HG02678 (cell line): Measurements from ENCODE around the gene ATG16L2.
"Not testable (repeated sequence)": the region's sequence is repeated elsewhere in the genome, so short reads cannot be mapped to it uniquely, and the experiment has no call there.

Experiments
- ATAC-seq: cut with Tn5 transposase; IDR thresholded peaks from one replicate; pipeline ENCODE4 v1.9.1; 2021; ENCODE audit warnings: mild to moderate bottlenecking, moderate library complexity; ENCODE audit not compliant: unreplicated experiment

Gene ATG16L2

DNA sequence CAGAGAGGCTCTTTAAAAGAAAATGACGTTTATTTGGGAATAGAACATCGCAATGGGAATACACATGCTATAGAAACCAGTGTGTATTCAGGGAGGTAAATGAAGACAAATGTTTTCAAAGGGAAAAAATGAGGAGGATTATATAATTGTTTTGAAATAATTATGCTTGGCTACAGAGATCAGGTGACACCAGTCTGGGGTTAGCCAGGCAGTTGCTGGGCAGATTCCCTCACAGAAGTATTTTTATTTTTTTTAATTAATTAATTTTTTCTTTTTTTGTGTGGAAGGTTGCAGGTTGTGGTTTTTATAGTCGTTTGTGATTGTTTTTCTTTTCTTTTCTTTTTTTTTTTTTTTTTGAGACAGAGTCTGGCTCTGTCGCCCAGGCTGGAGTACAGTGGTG, 14.8 kb upstream of the ATG16L2 start:
- ATAC-seq: no peak

DNA sequence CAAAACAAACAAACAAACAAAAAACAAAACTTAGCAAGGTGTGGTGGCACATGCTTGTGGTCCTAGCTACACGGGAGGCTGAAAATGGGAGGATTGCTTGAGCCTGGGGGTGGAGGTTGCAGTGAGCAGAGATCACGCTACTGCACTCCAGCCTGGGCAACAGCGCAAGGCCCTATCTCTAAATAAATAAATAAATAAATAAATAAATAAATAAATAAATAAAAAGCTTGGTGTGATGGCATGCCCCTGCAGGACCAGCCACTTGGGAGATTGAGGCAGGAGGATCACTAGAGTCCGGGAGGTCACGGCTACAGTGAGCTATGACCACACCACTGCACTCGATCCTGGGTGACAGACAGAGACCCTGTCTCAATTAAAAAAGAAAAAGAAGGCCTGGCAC, 11.4 kb upstream of the ATG16L2 start:
- no peak for ATAC-seq

DNA sequence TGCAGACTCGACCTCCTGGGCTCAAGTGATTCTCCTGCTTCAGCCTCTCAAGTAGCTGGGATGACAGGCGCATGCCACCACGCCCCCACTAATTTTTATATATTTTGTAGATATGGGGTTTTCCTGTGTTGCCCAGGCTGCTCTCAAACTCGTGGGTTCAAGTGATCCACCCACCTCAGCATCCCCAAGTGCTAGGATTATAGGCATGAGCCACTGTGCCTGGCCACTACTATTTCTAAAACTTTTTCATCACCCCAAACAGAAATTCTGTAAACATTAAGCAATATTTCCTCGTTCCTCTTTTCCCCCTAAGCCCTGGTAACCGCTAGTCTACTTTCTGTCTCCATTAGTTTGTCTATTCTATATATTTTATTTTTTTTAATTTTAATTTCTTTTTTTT, 9.0 kb upstream of the ATG16L2 start:
- ATAC-seq: no peak

DNA sequence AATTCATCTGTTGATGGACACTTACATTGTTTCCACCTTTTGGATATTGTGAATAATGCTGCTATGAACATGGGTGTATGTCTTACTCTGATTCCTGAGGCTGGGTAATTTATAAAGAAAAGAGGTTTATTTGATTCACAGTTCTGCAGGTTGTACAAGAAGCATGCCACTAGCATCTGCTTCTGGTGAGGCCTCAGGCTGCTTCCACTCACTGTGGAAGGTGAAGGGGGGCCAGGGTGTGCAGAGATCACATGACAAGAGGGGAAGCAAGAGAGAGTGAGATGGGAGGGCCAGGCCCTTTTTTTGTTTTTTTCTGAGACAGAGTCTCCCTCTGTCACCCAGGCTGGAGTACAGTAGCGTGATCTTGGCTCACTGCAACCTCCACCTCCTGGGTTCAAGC, 7.8 kb upstream of the ATG16L2 start:
- not testable (repeated sequence) for ATAC-seq

DNA sequence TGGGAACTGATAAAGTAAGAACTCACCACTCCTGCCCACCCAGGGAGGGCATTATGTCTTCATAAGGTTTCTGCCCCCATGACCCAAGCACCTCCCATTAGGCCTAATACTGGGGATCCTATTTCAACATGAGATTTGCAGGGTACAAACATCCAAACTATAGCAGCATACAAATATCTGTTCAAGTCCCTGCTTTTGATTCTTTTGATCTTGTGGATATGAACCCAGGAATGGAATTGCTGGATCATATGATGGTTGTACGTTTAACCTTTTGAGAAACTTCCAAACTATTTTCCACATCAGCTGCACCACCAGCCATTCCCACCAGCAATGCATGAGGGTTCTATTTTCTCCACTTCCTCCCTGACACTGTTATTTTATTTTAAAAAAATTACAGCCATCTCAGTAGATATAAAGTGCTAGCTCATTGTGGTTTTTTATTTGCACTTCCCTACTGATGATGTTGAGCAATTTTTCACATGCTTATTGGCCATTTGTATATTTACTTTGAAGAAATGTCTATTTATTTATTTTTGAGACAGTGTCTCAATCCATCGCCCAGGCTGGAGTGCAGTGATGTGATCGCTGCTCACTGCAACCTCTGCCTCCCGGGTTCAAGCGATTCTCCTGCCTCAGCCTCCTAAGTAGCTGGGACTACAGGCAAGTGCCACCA, 7.1 kb upstream of the ATG16L2 start:
- no peak for ATAC-seq

DNA sequence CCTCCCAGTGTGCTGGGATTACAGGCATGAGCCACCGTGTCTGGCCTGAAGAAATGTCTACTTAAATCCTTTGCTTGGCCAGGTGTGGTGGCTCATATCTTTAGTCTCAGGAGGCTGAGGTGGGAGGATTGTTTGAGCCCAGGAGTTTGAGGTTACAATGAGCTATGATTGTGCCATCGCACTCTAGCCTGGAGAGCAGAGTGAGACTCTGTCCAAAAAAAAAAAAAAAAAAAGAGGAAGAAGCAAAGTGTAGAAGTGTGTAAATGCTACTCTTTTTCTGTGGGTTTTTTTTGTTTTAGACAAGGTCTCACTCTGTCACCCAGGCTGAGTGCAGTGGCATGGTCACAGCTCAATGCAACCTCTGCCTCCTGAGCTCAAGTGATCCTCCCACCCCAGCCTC, 6.4 kb upstream of the ATG16L2 start:
- no peak for ATAC-seq

DNA sequence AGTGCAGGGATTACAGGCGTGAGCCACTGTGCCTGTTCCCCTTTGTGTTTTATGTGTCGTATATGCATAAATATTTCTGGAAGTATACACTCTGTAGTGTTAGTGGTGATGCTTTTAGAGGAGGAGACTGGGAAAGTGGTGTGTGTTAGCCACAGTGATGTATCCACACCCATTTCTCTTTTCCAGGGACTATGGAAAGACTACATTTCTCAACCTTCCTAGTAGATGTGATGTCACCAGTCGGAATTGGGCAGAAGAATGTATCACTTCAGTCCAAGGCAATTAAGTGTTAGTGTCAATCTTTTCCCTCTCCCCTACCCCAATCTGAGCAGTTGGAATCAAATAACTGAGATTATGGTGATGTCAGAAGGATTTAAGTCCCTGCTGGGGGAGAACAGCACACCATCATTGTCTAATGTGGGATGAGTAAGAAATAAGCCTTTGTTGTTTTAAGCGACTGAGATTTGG, 5.8 kb upstream of the ATG16L2 start:
- ATAC-seq: no peak

DNA sequence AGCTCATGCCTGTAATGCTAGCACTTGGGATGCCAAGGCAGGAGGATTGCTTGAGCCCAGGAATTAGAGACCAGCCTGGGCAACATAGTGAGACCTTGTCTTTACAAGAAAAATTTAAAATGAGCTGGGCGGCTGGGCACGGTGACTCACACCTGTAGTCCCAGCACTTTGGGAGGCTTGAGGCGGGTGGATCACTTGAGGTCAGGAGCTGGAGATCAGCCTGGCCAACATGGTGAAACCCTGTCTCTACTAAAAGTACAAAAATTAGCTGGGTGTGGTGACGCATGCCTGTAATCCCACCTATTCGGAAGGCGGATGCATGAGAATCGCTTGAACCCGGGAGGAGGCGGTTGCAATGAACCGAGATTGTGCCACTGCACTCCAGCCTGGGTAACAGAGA, 2.5 kb upstream of the ATG16L2 start:
- ATAC-seq: not testable (repeated sequence)

DNA sequence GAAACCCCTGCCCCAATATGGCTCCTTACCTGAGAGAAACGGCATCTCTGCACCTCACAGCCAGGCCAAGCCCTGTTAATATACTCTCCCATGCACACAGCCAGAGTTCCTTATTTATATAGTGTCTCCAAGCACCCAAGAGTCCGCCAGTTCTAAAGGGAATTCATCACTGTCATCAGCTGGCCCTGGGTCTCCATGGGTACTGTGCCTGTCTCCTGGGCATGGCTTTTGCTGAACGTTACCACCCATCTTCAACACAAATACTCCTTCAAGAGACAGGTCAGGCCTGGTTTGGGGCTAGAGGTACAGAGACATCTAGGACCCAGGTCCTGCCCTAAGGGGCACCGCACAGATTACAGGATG, 1.6 kb upstream of the ATG16L2 start:
- ATAC-seq: no peak

DNA sequence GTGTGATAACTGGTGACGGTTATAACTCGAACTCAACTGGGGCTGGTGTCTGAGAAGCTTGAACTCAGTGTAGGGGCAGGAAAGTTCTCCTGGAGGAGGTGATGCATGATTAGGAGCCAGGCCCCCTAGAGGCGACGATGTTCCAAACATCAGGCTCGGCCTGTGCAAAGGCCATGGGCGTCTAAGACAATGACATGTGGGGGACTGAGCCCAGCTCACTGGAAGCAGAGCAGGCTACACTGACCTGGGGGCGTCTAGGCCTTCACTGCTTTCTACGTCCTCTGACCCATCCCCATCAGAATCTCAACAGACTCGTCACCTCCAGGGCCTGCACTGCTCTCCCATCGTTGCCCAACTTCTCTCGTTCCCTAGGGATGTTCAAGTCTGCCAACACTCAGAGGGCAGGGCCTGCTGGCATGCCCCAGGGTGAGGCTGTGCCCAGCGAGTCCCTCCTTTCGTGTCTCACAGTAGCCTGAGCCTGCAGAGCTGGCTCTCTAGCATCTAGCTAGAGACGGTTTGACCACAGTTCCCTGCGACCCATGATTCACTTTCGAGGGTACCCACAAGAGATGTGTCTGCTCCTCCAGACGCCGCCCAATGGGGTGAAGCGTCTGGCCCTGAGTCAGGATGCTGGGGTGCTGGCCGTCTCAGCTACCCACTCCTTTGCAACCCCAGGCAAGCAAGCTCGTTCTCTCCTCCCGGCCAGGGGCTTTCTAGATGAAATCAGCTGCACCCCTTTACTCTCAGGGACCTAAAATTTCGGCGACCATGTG, 1.1 kb upstream of the ATG16L2 start:
- peak; percentile 30 for ATAC-seq

DNA sequence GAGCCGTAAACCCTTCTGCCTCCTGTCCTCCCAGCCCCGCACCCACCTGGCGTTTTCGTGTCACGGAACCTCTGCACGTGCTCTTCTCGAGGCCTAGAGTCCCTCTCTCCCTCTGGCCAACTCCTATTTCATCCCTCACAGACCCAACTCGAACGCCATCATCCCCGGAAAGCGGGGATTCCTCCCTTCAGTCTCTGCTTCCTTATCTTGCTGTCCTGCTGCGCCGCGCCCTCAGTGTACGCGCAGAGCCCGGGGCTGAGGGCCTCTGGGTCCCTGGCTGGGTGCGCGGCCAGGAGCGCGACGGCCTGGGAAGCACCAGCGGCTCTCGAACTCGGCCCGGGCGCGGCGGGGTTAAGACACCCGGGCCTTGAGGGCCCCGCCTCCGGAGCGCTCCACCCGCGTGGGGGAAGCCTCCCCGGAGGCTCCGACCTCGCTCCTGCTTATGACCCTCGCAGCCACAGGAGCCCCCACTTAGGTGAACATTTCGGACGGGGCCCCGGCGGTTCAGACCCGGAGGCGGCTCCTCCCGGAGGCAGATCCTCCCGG, 398 bp upstream of the ATG16L2 start:
- peak; percentile 54 for ATAC-seq

DNA sequence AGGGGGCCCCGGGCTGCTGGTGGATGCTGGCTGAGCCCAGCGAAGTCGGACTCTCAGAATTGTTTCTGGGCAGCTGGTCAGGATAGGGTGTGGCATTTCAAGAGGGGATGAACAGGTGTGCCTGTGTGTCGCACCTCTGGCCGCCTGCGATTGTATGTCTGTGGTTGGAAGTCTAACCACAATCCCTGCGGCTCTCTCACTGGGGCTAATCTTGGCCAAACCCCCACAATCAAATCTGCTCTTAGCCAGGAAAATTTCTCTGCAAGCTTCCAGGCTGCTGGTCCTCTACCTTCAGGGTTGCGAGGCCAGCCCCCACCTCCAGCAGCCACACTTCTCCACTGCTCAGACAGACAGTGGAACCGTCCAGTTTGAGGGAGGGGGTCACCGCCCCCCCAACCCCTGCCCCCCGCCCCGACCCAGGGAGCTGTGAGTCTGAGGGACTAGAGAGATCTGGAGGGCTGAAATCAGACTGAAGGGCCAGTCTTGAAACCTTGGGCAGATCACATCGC, 953 bp downstream of the ATG16L2 start:
- no peak for ATAC-seq

DNA sequence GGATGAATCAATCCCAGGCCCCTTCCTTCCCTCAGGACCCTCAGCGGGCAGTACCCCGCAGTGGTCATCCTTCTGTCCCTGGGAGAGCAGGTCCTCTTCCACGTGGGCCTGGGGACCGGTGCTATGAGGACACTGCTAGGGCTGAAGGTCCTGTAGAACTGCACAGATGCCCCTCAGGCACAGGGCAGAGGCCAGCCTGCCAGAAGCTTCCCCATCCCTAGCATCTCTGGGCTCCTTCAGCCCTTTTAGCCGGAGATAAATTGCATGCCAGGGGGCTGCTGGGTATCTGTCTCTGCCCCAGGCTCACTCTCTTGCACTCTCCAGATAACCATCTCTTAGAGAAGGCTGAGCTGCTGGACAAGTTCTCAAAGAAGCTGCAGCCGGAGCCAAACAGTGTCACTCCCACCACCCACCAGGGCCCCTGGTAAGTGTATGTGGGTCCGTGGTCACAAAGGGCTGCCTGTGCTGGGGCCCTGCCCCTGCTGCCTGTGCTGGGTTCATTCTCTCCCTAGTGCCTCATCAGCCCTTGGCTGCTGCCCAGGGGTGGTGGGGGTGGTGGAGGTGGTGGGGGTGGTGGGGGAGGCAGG, 2.3 kb downstream of the ATG16L2 start:
- ATAC-seq: no peak

DNA sequence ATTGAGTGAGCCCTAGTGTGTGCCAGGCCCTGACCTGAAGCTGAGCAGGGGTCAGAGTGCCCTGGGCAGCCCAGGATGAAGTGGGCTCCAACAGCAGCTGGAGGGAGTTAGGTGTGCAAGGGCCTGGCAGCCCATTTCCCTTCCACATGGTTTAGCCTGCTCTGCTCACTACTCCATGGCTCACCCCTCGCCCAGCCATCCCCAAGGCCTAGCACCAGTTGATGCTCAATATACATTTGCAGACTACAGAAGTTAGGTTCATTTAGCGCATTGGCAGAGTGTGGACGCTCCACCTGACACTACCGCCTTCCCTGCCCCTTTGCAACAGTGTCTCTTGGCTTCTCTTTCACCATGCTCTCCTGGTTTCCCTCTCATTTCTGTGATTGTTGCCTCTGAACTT, 3.8 kb downstream of the ATG16L2 start:
- ATAC-seq: no peak

DNA sequence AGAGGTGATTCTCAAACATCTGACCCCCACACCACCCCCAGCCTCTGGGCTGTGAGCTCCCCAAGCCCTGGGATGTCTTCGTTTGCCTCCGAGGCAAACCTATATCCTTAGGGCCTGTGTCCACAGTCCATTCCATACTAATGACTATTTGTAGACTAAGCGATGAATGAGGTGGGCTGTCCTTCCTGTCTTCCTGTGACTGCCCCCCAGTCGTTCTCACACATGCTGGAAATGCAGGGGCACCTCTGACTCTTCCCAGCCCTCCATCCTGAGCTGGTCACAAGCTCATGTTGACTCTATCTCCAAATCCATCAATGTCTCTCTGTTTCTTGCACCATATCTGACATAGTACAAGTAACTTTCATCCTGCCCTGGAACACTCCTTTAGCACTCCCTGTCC, 4.8 kb downstream of the ATG16L2 start:
- ATAC-seq: no peak

DNA sequence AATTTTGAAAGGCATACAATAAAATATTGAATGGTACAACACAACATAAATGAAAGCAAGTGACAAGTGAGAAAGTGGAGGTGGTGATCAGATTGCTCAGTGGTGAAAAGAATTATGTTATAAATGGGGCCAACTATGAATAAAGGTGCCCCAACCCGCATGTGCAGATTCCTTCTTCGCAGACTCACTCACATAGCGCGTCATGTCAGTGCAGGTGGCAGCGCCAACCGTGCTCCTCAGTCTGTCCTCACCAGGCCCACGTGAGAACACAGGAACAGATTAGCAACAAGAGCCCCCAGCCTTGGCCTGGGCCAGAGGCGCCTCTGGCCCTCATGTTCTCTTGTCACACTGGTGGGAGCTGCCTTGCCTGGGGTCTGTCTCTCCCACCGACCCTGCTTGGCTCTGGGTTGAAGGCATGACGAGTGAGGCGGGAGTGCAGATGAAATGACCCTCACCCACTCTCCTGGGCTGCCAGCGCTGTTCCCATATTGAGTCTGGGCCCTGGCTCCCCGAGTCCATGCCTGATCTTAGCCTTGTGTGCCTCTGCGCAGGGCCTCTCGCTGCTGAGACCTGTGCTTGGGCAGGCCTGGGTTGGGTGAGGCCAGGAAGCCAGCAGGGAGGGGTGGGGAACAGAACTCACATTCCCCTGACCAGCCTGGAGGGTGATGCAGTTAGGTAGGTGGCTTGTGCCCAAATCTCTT, 6.4 kb downstream of the ATG16L2 start:
- ATAC-seq: no peak

DNA sequence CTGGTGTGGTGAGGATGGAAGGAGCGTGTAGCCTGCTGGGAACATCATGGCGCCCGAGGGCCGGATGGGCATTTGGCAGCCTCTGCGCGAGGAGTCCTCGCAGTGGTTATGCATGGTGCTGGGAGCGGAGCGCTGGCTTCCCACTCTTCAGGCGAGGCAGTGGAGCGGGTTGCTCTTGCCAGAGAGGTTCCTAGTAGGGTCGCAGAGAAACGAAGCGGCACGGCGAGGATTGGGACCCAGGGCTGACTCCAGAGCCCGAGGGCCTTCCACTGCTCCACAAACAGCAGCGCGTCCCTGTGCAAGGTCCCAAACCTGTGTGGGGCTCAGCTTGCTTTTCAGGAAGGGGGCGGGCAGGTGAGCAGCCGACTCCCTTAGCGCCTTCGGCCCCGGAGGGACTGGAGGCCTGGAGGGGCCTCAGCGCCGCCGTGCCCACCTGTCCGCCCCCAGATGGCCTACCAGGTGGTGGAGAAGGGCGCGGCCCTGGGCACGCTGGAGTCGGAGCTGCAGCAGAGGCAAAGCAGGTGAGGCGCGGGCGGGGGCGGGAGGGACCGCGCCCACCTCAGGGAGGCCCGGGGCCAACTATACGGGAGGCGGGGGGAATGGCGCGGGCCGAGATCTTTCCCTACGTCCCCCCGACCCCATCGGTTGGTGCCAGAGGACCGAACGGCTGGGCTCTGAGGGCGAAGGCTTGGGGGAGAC, 7.2 kb downstream of the ATG16L2 start:
- no peak for ATAC-seq

DNA sequence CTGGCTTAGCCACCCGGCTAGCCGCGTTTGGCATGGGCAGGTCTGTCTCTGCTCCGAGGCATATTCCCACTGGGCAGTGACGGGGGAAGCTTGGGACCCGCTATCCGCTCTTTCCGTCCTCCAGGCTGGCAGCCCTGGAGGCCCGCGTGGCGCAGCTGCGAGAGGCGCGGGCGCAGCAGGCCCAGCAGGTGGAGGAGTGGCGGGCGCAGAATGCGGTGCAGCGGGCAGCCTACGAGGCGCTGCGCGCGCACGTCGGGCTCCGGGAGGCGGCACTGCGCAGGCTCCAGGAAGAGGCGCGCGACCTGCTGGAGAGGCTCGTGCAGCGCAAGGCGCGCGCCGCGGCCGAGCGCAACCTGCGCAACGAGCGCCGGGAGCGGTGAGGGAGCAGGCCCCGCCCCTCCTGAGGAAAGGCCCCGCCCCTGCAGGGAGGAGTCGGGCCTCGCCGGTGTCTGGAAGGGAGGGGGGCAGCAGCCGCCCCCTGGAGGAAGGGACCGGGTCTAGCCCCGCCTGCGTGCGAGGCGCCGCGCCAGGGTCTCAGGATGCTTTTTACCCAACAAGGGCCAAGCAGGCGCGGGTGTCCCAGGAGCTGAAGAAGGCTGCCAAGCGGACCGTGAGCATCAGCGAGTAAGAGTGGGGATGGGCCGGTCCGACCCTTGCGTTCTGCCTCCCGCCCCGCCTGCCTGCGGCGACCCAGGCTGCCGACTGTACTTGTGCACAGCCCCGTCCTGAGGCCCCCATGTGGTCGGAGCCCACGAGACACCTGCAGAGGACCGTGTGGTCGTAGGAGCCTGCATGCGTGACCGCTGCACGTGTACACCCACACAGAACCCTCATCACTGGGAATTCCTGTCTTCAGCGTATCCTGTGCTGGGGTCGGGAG, 7.9 kb downstream of the ATG16L2 start:
- peak; percentile 68 for ATAC-seq

DNA sequence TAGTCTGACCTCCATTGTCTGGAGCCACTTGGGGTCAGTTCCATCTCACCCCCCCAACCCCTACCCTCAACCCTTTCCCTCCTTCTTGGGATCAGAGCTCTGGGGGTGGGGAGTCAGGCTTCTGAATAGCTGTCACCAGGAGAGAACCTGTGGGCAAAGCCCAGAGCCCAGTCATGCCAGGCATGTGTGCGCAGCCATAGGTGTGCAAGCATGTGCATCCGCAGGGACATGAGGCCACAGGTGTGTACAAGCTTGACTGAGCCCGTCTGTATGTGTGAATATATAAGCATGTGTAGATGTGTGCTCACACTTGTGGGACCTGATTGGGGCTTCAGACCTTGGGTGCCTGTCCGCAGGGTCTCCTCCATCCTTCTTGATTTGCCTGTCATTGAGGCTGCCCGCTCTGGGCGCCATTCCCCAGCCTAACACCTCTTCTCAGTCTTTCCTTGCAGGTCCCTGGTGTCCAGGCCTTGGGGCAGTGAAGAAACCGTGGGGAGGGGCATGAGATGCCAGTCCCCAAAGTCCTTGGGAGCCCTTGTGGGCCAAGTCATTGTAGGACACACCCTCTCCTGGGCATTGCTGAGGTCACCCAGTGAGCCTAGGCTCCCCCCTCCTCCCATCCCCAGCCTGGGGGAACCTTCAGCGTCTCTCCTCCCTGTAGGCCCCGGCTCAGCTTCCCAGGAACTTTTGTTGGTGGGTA, 9.0 kb downstream of the ATG16L2 start:
- ATAC-seq: no peak
